CD4-positive, alpha-beta memory T cell (primary cell): Measurements from ENCODE around the gene EIF4EBP2. TPM values are rescaled to one million over a fixed set of nuclear protein-coding genes. Genes with fewer than 3 reads are reported as not detected.

Experiments
- CTCF ChIA-PET: fragments of 350-600 bp; sonication (Branson Sonifier 250); formaldehyde crosslinking; loops from one replicate; lab custom pipeline; 2021; ENCODE audit warnings: inconsistent platforms; ENCODE audit not compliant: partially characterized antibody; lab: Charles Lee
- POLR2A ChIA-PET: fragments of 350-600 bp; sonication (Branson Sonifier 250); formaldehyde crosslinking; loops from one replicate; lab custom pipeline; 2021; ENCODE audit not compliant: partially characterized antibody; lab: Charles Lee
- DNase-seq, 5 donors: peaks; one replicate each; pipeline versions ENCODE4 v3.0.0 to v3.0.0-alpha.2; 2020 to 2022; ENCODE audit warnings: mixed read lengths in 1 of 5
- H3K27ac ChIP-seq: one replicate; pipeline ENCODE4 v1.7.0; 2013; ENCODE audit warnings: low read depth, low read length
- H3K27me3 ChIP-seq: 2 replicates; pipeline ENCODE4 v1.7.0; 2013; ENCODE audit warnings: mild to moderate bottlenecking, low read length, moderate library complexity; ENCODE audit not compliant: insufficient read depth
- H3K36me3 ChIP-seq: 2 replicates; pipeline ENCODE4 v1.7.0; 2013; ENCODE audit warnings: mild to moderate bottlenecking, low read length, moderate library complexity; ENCODE audit not compliant: insufficient read depth
- H3K4me1 ChIP-seq: 2 replicates; pipeline ENCODE4 v1.7.0; 2013; ENCODE audit warnings: mild to moderate bottlenecking, low read length, moderate library complexity; ENCODE audit not compliant: insufficient read depth
- H3K4me3 ChIP-seq, 2 donors: one replicate each; pipeline ENCODE4 v1.7.0; 2013; ENCODE audit warnings: low read length in 2 of 2, mild to moderate bottlenecking in 1 of 2
- H3K9me3 ChIP-seq, 2 donors: one replicate each; pipeline ENCODE4 v1.7.0; 2013; ENCODE audit warnings: low read length in 2 of 2, control low read depth in 1 of 2; ENCODE audit not compliant: control insufficient read depth in 1 of 2
- H3K27ac Mint-ChIP-seq, 7 donors: one replicate each; pipeline ENCODE4 v1.8.0; 2020 to 2021; ENCODE audit warnings: mixed read lengths in 7 of 7, mild to moderate bottlenecking in 6 of 7, inconsistent platforms in 3 of 7, moderate library complexity in 3 of 7
- H3K27me3 Mint-ChIP-seq, 2 donors: one replicate each; pipeline ENCODE4 v1.8.0; 2020 to 2021; ENCODE audit warnings: mixed read lengths in 2 of 2
- H3K36me3 Mint-ChIP-seq, 2 donors: one replicate each; pipeline ENCODE4 v1.8.0; 2020 to 2021; ENCODE audit warnings: mixed read lengths in 2 of 2, inconsistent platforms in 1 of 2, mild to moderate bottlenecking in 1 of 2
- H3K4me1 Mint-ChIP-seq, 4 donors: one replicate each; pipeline ENCODE4 v1.8.0; 2020 to 2021; ENCODE audit warnings: mixed read lengths in 4 of 4, mild to moderate bottlenecking in 1 of 4
- H3K4me3 Mint-ChIP-seq, 8 donors: one replicate each; pipeline ENCODE4 v1.8.0; 2020 to 2021; ENCODE audit warnings: mixed read lengths in 8 of 8, mild to moderate bottlenecking in 7 of 8, moderate library complexity in 6 of 8, inconsistent platforms in 3 of 8
- H3K9me3 Mint-ChIP-seq, 8 donors: one replicate each; pipeline ENCODE4 v1.8.0; 2020 to 2021; ENCODE audit warnings: mixed read lengths in 8 of 8, mild to moderate bottlenecking in 5 of 8, inconsistent platforms in 3 of 8, moderate library complexity in 1 of 8
- intact Hi-C: fragments of 100-400 bp; cut with micrococcal nuclease; formaldehyde crosslinking; loops from one replicate; pipeline ENCODE4 v1.15.1; 2023
- polyA plus RNA-seq, 2 donors: library from polyadenylated mRNA; unstranded; fragments of 300-500 nt; fragmentation: Illumina TruSeq; gene quantifications; one replicate each; pipeline ENCODE4 v1.2.3, GENCODE V29; 2021
- total RNA-seq, 2 experiments: library from RNA; stranded (reverse); gene quantifications; one replicate each; pipeline ENCODE4 v1.2.3, GENCODE V29; 2021

The EIF4EBP2 gene
- total and polyA plus RNA-seq, 4 experiments from 2014 or later, result 54.5 to 83.9 (median 62.3) TPM

DNA sequence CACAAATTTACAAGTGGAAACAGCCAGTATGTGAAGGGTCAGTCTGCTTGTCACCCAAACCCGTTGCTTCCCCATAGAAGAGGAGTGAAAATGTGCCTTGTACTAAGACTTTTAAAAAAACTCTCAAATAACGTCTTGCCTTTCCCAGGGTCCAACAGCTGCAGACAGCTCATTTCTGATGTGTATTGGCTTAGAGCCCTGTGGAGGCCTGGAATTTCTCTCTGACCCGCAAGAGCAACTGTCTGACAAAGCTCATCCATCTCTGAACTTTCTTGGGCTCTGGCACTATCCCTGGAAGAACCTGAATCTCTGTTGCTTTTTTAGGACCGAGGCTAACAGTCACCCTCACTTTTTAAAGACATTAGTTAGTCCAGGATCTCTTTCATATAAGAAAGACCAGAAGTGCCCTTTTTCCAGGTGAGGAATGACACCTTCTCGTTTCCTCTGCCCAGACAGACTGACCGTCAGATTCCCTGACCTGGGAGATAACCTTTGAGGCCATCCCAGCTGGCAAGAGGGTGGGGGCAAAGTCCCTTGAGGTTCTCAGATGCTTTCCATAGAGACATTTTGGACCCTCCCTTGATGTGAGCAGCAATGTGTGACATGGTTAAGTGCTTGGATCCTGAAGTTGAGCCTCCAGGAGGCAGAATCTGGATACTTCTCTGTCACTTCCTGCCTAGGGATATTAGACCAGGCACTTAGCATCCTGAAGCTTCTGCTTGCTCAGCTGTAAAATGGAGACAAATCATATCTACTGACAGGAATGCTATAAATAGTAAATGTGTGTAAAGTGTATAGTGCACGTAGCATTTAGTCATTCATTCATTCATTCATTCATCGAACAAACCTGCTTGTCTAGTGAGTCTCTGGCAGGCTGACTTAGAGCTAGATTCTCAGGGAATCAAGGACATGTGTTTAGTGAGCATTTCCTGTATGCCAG lies 42.0 kb downstream of the EIF4EBP2 start:
- H3K27me3 Mint-ChIP-seq, result peaks cover 16 to 26% of the 10 kb centered on the region in 2 donors
- DNase-seq, result no peak
- no peaks in the 10 kb centered on the region for H3K9me3 ChIP-seq
- no peak overlapping the region for H3K4me3 Mint-ChIP-seq
- H3K4me3 ChIP-seq, result no peak overlapping the region
- H3K27ac Mint-ChIP-seq, result no peak overlapping the region
- H3K36me3 ChIP-seq, result no peaks in the 10 kb centered on the region
- peaks cover 3 to 12% (median 7%) of the 10 kb centered on the region in 4 donors for H3K4me1 Mint-ChIP-seq
- H3K9me3 Mint-ChIP-seq, result no peaks in the 10 kb centered on the region
- intact Hi-C loops, result no loop called here
- H3K27me3 ChIP-seq, result peaks cover 18% of the 10 kb centered on the region
- ChIA-PET POLR2A (no interaction called here), CTCF (interaction anchor here (1.4 to 1.5 kb wide), 2 partner anchors 16 kb away, joined by 4 read pairs; no protein-coding TSS in a partner anchor)
- H3K4me1 ChIP-seq, result peaks cover 9% of the 10 kb centered on the region
- H3K27ac ChIP-seq, result no peak overlapping the region
- no peaks in the 10 kb centered on the region for H3K36me3 Mint-ChIP-seq

DNA sequence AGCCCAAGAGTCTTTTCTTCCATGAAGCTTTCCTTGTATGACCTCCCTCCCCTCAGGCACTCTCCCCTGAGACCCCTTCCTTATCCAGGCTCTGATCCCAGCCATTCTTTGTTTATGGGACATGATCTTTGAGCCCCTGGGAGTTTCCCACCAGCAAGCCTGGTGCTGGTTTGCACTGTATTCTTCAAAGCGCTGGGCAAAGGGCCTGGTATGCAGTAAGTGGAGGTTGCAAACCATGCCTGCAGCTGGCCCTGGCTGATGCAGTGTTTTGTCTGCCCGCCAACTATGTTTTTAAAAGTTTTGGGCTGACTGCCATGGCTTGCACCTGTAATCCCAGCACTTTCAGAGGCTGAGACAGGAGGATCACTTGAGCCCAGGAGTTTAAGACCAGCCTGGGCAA lies 44.3 kb downstream of the EIF4EBP2 start:
- ChIA-PET CTCF (no interaction called here), POLR2A (no interaction called here)
- Histone ChIP-seq H3K9me3 (no peaks in the 10 kb centered on the region), H3K27me3 (no peaks in the 10 kb centered on the region), H3K36me3 (no peaks in the 10 kb centered on the region), H3K27ac (no peak overlapping the region), H3K4me3 (no peak overlapping the region), H3K4me1 (no peaks in the 10 kb centered on the region)
- Mint-ChIP-seq H3K27me3 (peaks cover 7 to 19% of the 10 kb centered on the region in 2 donors), H3K9me3 (no peaks in the 10 kb centered on the region), H3K36me3 (no peaks in the 10 kb centered on the region), H3K27ac (peak overlapping the region in 1 of 7 donors; percentile 2), H3K4me1 (no peaks in the 10 kb centered on the region), H3K4me3 (no peak overlapping the region)
- DNase-seq, result no peak
- intact Hi-C loops, result no loop called here

GRCh38 chr10:70455213-70455630 lies 51.3 kb downstream of the EIF4EBP2 start:
- ChIA-PET CTCF (interaction anchor here (1.1 to 1.4 kb wide), 2 partner anchors 14 to 304 kb away, joined by 3 to 4 read pairs; no protein-coding TSS in a partner anchor), POLR2A (no interaction called here)
- Mint-ChIP-seq H3K9me3 (no peaks in the 10 kb centered on the region), H3K4me3 (no peak overlapping the region), H3K36me3 (no peaks in the 10 kb centered on the region), H3K4me1 (peaks cover 0 to 13% (median 1%) of the 10 kb centered on the region in 4 donors), H3K27ac (no peak overlapping the region), H3K27me3 (peaks cover 25 to 38% of the 10 kb centered on the region in 2 donors)
- Histone ChIP-seq H3K4me1 (peaks cover 10% of the 10 kb centered on the region), H3K27ac (no peak overlapping the region), H3K36me3 (no peaks in the 10 kb centered on the region), H3K27me3 (peaks cover 11% of the 10 kb centered on the region), H3K9me3 (no peaks in the 10 kb centered on the region), H3K4me3 (no peak overlapping the region)
- intact Hi-C loops, result no loop called here
- DNase-seq, result no peak

GRCh38 chr10:70456164-70456563 lies 52.2 kb downstream of the EIF4EBP2 start:
- ChIA-PET CTCF (interaction anchor here (1.1 kb wide), 1 partner anchor 303 kb away, joined by 3 read pairs; no protein-coding TSS in a partner anchor), POLR2A (no interaction called here)
- Mint-ChIP-seq H3K27ac (no peak overlapping the region), H3K9me3 (no peaks in the 10 kb centered on the region), H3K4me3 (no peak overlapping the region), H3K27me3 (peaks cover 29 to 39% of the 10 kb centered on the region in 2 donors), H3K36me3 (no peaks in the 10 kb centered on the region), H3K4me1 (peaks cover 0 to 13% (median 1%) of the 10 kb centered on the region in 4 donors)
- H3K36me3 ChIP-seq, result no peaks in the 10 kb centered on the region
- H3K4me3 ChIP-seq, result no peak overlapping the region
- no peaks in the 10 kb centered on the region for H3K9me3 ChIP-seq
- peaks cover 11% of the 10 kb centered on the region for H3K27me3 ChIP-seq
- H3K27ac ChIP-seq, result no peak overlapping the region
- peaks cover 10% of the 10 kb centered on the region for H3K4me1 ChIP-seq
- intact Hi-C loops, result no loop called here
- DNase-seq, result no peak

DNA sequence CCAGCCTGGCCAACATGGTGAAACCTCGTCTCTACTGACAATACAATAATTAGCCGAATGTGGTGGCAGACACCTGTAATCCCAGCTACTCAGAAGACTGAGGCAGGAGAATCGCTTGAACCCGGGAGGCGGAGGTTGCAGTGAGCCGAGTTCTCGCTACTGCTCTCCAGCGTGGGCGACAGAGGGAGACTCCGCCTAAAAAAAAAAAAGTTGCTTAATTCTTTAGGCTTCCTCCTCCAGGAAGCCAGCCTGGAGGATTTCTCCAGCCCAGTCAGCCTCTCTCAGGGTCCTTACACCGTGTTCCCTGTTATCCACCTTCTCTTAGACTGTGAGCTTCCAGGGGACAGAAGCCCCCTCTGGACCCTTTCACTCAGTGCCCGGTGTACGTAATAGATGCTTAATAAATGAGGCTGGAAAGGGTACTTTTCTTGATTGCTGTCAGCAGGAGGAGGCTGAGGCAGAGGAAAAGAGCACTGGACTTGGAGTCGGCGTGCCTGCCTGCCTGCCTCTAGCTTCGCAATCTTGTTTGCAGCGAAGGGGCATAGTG lies 53.9 kb downstream of the EIF4EBP2 start:
- Histone ChIP-seq H3K4me3 (no peak overlapping the region), H3K4me1 (peaks cover 10% of the 10 kb centered on the region), H3K9me3 (no peaks in the 10 kb centered on the region), H3K27ac (no peak overlapping the region), H3K27me3 (peaks cover 11% of the 10 kb centered on the region), H3K36me3 (no peaks in the 10 kb centered on the region)
- no peaks in the 10 kb centered on the region for H3K9me3 Mint-ChIP-seq
- no peaks in the 10 kb centered on the region for H3K36me3 Mint-ChIP-seq
- peaks cover 29 to 40% of the 10 kb centered on the region in 2 donors for H3K27me3 Mint-ChIP-seq
- no peak for DNase-seq
- peaks cover 0 to 16% (median 1%) of the 10 kb centered on the region in 4 donors for H3K4me1 Mint-ChIP-seq
- no peak overlapping the region for H3K27ac Mint-ChIP-seq
- intact Hi-C loops, result no loop called here
- CTCF ChIA-PET, result no interaction called here
- POLR2A ChIA-PET, result no interaction called here
- peak overlapping the region in 2 of 8 donors; percentile 8 to 26 for H3K4me3 Mint-ChIP-seq

GRCh38 chr10:70458329-70459060 lies 54.5 kb downstream of the EIF4EBP2 start:
- H3K36me3 Mint-ChIP-seq, result no peaks in the 10 kb centered on the region
- peak overlapping the region in 5 of 8 donors; percentile 21 to 68 (median 52) for H3K4me3 Mint-ChIP-seq
- H3K27me3 ChIP-seq, result peaks cover 11% of the 10 kb centered on the region
- intact Hi-C loops, result no loop called here
- peaks cover 0 to 16% (median 1%) of the 10 kb centered on the region in 4 donors for H3K4me1 Mint-ChIP-seq
- CTCF ChIA-PET, result no interaction called here
- H3K36me3 ChIP-seq, result no peaks in the 10 kb centered on the region
- H3K27ac ChIP-seq, result no peak overlapping the region
- H3K9me3 Mint-ChIP-seq, result no peaks in the 10 kb centered on the region
- DNase-seq, result no peak
- POLR2A ChIA-PET, result no interaction called here
- peaks cover 10% of the 10 kb centered on the region for H3K4me1 ChIP-seq
- no peaks in the 10 kb centered on the region for H3K9me3 ChIP-seq
- peak overlapping the region in 2 of 7 donors; percentile 23 to 24 for H3K27ac Mint-ChIP-seq
- H3K4me3 ChIP-seq, result no peak overlapping the region
- peaks cover 29 to 40% of the 10 kb centered on the region in 2 donors for H3K27me3 Mint-ChIP-seq
